Activated CD4-positive, alpha-beta T cell treated with anti-CD3 and anti-CD28 coated beads for 36 hours (primary cell): Measurements from ENCODE around the gene RAB8B. TPM values are rescaled to one million over a fixed set of nuclear protein-coding genes. Genes with fewer than 3 reads are reported as not detected.
"Not testable (repeated sequence)": the region's sequence is repeated elsewhere in the genome, so short reads cannot be mapped to it uniquely, and the experiment has no call there.

Source experiments
- ATAC-seq: fragments of 200-7000 bp; cut with Tn5 transposase; one replicate; pipeline ENCODE4 v1.10.0; 2021; ENCODE audit warnings: mild to moderate bottlenecking, moderate library complexity
- CTCF ChIA-PET: fragments of 350-600 bp; sonication (Branson Sonifier 250); formaldehyde crosslinking; loops from one replicate; lab custom pipeline; 2021; ENCODE audit warnings: antibody characterized with exemption; lab: Charles Lee
- POLR2A ChIA-PET: fragments of 350-600 bp; sonication (Branson Sonifier 250); formaldehyde crosslinking; loops from one replicate; lab custom pipeline; 2021; ENCODE audit warnings: antibody characterized with exemption, inconsistent platforms; lab: Charles Lee
- DNase-seq: peaks from one replicate; pipeline ENCODE4 v3.0.0-alpha.2; 2020
- H3K27ac Mint-ChIP-seq: one replicate; pipeline ENCODE4 v1.8.0; 2021; ENCODE audit warnings: mixed read lengths
- H3K27me3 Mint-ChIP-seq: one replicate; pipeline ENCODE4 v1.8.0; 2021; ENCODE audit warnings: mixed read lengths
- H3K36me3 Mint-ChIP-seq: one replicate; pipeline ENCODE4 v1.8.0; 2021; ENCODE audit warnings: low read depth, mixed read lengths
- H3K4me1 Mint-ChIP-seq: one replicate; pipeline ENCODE4 v1.8.0; 2021; ENCODE audit warnings: mixed read lengths
- H3K4me3 Mint-ChIP-seq: one replicate; pipeline ENCODE4 v1.8.0; 2021; ENCODE audit warnings: mild to moderate bottlenecking, moderate library complexity, mixed read lengths
- H3K9me3 Mint-ChIP-seq: one replicate; pipeline ENCODE4 v1.8.0; 2021; ENCODE audit warnings: low read depth, mixed read lengths
- intact Hi-C, 2 experiments: fragments of 100-400 bp; cut with DNase I in 1 of 2; cut with micrococcal nuclease in 1 of 2; formaldehyde crosslinking; loops; one replicate each; pipeline versions ENCODE4 v1.14.2 to v1.15.1; 2022 to 2024; cut with DNase I, micrococcal nuclease
- total RNA-seq, 2 experiments: library from RNA; stranded (reverse); gene quantifications; one replicate each; pipeline ENCODE4 v1.2.3, GENCODE V29; 2021

Gene RAB8B
- total RNA-seq, 2 experiments from 2014 or later = 147 to 260 TPM

DNA sequence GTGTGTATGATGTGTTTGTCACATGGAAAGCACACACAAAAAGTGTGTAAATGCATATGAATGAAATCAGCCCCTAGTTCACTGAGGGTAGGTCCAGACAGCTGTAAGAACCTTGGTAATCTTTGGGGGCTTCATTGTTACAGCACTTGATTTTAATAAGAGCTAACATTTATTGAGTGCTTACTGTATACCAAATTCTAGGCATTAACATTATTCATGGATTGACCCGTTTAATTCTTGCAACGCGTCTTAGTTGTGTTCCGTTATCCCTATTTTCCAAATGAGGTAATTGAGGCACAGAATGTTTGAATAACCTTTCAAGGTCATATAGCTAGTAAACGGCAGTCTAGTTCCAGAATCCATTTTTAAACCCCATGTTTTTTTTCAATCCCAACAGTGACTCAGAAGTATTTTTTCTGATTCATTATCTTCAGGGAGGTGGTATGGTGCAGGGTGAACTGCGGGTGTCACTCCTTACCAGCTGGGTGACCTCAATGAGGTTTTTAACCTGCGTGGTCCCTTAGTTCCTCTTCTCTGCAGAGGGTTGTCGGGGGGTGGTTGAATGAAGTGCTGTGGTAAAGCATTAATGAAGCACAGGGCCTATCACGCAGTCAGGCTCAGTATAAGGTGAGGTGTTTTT is 14.2 kb downstream of the RAB8B start:
- ATAC-seq (peak; percentile 85), DNase-seq (peak; percentile 71)
- H3K36me3 Mint-ChIP-seq = peaks cover 60% of the 10 kb centered on the region
- no peak overlapping the region for H3K4me3 Mint-ChIP-seq
- no peaks in the 10 kb centered on the region for H3K27me3 Mint-ChIP-seq
- peaks cover 95% of the 10 kb centered on the region for H3K4me1 Mint-ChIP-seq
- peak overlapping the region; percentile 82 for H3K27ac Mint-ChIP-seq
- intact Hi-C loops = loop anchor here in 1 of 2 experiments (1.0 kb wide), 1 partner anchor 11 kb away; no protein-coding TSS in a partner anchor
- CTCF ChIA-PET = interaction anchor here (2.1 to 2.7 kb wide), 2 partner anchors 10 to 12 kb away, joined by 9 to 18 read pairs; no protein-coding TSS in a partner anchor
- H3K9me3 Mint-ChIP-seq = no peaks in the 10 kb centered on the region
- POLR2A ChIA-PET = interaction anchor here (0.6 to 2.1 kb wide), 3 partner anchors 10 to 50 kb away, joined by 3 to 8 read pairs (median 3); no protein-coding TSS in a partner anchor

GRCh38 chr15:63206079-63206478 is 16.7 kb downstream of the RAB8B start:
- intact Hi-C loops = no loop called here
- CTCF ChIA-PET = interaction anchor here (0.7 kb wide), 1 partner anchor 299 kb away, joined by 3 read pairs; no protein-coding TSS in a partner anchor
- H3K36me3 Mint-ChIP-seq = peaks cover 54% of the 10 kb centered on the region
- peak overlapping the region; percentile 32 for H3K27ac Mint-ChIP-seq
- no peaks in the 10 kb centered on the region for H3K9me3 Mint-ChIP-seq
- no peak for DNase-seq
- no peak for ATAC-seq
- H3K27me3 Mint-ChIP-seq = no peaks in the 10 kb centered on the region
- no peak overlapping the region for H3K4me3 Mint-ChIP-seq
- POLR2A ChIA-PET = no interaction called here
- peaks cover 92% of the 10 kb centered on the region for H3K4me1 Mint-ChIP-seq

GRCh38 chr15:63208824-63209223 is 19.4 kb downstream of the RAB8B start:
- H3K27me3 Mint-ChIP-seq, H3K4me3 Mint-ChIP-seq, DNase-seq, H3K9me3 Mint-ChIP-seq, intact Hi-C loops, ATAC-seq: not testable (repeated sequence)
- Mint-ChIP-seq H3K27ac (peak overlapping the region; percentile 79), H3K4me1 (peaks cover 93% of the 10 kb centered on the region), H3K36me3 (peaks cover 41% of the 10 kb centered on the region)
- POLR2A ChIA-PET = interaction anchor here (0.9 kb wide), 1 partner anchor 13 kb away, joined by 6 read pairs; no protein-coding TSS in a partner anchor
- CTCF ChIA-PET = interaction anchor here (1.2 kb wide), 1 partner anchor 289 kb away, joined by 3 read pairs; no protein-coding TSS in a partner anchor

GRCh38 chr15:63210151-63211091 is 21.0 kb downstream of the RAB8B start:
- Mint-ChIP-seq H3K27ac (peak overlapping the region; percentile 98), H3K27me3 (no peaks in the 10 kb centered on the region), H3K4me1 (peaks cover 95% of the 10 kb centered on the region), H3K9me3 (no peaks in the 10 kb centered on the region), H3K36me3 (peaks cover 45% of the 10 kb centered on the region), H3K4me3 (peak overlapping the region; percentile 53)
- CTCF ChIA-PET = interaction anchor here (1.0 to 1.8 kb wide), 7 partner anchors 13 to 162 kb away, joined by 3 to 14 read pairs (median 4); no protein-coding TSS in a partner anchor
- ATAC-seq (peak; percentile 7), DNase-seq (peak; percentile 27)
- intact Hi-C loops = loop anchor here (5.0 to 10.0 kb wide), 4 partner anchors 167 to 624 kb away; partner anchors contain the start of genes HERC1 (in 1 of the 2) and USP3 (in 1 of the 2)
- POLR2A ChIA-PET = interaction anchor here (0.6 to 1.2 kb wide), 5 partner anchors 9 to 30 kb away, joined by 3 to 7 read pairs (median 4); no protein-coding TSS in a partner anchor

- Mint-ChIP-seq H3K27me3 (no peaks in the 10 kb centered on the region), H3K4me3 (peak overlapping the region; percentile 53), H3K27ac (peak overlapping the region; percentile 98), H3K9me3 (no peaks in the 10 kb centered on the region), H3K36me3 (peaks cover 40% of the 10 kb centered on the region), H3K4me1 (peaks cover 93% of the 10 kb centered on the region)
- POLR2A ChIA-PET = interaction anchor here (0.6 to 1.2 kb wide), 3 partner anchors 15 to 25 kb away, joined by 3 to 6 read pairs (median 4); no protein-coding TSS in a partner anchor
- intact Hi-C loops = loop anchor here (5.0 to 10.0 kb wide), 4 partner anchors 166 to 624 kb away; partner anchors contain the start of genes HERC1 (in 1 of the 2) and USP3 (in 1 of the 2)
- CTCF ChIA-PET = interaction anchor here (1.0 to 1.8 kb wide), 7 partner anchors 13 to 162 kb away, joined by 3 to 14 read pairs (median 4); no protein-coding TSS in a partner anchor
- no peak for ATAC-seq
- DNase-seq = no peak
Observed at GRCh38 chr15:63211092-63211490, 21.7 kb downstream of the RAB8B start.

- Mint-ChIP-seq H3K4me3 (peak overlapping the region; percentile 53), H3K27me3 (no peaks in the 10 kb centered on the region), H3K4me1 (peaks cover 92% of the 10 kb centered on the region), H3K9me3 (no peaks in the 10 kb centered on the region), H3K36me3 (peaks cover 37% of the 10 kb centered on the region), H3K27ac (peak overlapping the region; percentile 98)
- ChIA-PET POLR2A (interaction anchor here (1.2 kb wide), 1 partner anchor 15 kb away, joined by 6 read pairs; no protein-coding TSS in a partner anchor), CTCF (interaction anchor here (1.1 to 1.8 kb wide), 5 partner anchors 14 to 34 kb away, joined by 3 to 14 read pairs (median 4); no protein-coding TSS in a partner anchor)
- no peak for DNase-seq
- intact Hi-C loops = loop anchor here (5.0 to 10.0 kb wide), 4 partner anchors 166 to 623 kb away; partner anchors contain the start of genes HERC1 (in 1 of the 2) and USP3 (in 1 of the 2)
- ATAC-seq = peak; percentile 53
Observed at GRCh38 chr15:63211549-63211948, 22.1 kb downstream of the RAB8B start.

DNA sequence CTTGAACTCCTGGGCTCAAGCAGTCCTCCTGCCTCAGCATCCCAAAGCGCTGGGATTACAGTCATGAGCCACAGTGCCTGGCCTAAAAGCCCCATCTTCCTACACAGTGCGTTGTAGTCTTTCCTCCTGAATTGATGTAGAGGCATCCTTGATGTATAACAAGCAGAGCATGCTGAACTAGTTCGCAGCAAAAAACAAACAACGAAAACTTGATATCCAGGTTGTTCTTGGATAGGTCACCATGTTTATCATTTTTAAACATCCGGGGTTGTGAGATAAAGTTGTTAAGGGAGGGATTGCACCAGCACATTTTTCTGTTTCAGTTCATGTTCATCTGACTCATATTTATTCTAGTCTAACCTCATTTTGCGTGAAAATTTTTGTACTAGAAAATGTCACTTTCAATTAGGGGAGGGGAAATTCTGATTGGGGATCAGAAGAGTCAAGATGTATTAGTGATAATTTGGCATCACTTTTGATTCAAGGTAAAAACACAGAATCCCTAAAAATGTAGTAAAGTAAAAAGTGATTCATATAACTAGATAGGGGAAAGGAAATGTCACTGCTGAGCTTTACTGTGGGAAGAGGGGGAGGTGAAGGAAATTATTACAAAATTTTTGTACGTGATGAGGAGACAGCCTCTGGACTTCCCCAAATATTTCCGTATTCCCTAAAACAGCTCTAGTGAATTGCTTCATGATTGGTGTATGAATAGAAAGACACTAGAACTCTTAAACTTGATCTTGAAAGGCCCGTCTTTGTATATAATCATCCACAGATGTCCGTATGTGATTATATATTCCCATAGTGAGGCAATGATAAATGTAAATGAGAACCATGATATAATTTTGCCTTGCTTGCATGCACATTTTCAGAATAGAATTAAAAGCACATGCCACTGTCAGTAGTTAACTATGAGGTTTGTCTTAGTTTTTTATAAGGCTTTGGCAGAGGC is 22.9 kb downstream of the RAB8B start:
- ATAC-seq (peak; percentile 70), DNase-seq (peak; percentile 44)
- Mint-ChIP-seq H3K36me3 (peaks cover 29% of the 10 kb centered on the region), H3K4me1 (peaks cover 91% of the 10 kb centered on the region), H3K27me3 (no peaks in the 10 kb centered on the region), H3K27ac (peak overlapping the region; percentile 98), H3K4me3 (peak overlapping the region; percentile 53), H3K9me3 (no peaks in the 10 kb centered on the region)
- intact Hi-C loops = loop anchor here (1.0 to 10.0 kb wide), 8 partner anchors 20 to 622 kb away; partner anchors contain the start of genes HERC1 (in 1 of the 2), RPS27L (in 1 of the 2) and USP3 (in 1 of the 2)
- CTCF ChIA-PET = interaction anchor here (0.7 to 3.0 kb wide), 7 partner anchors 10 to 74 kb away, joined by 3 to 14 read pairs (median 4); no protein-coding TSS in a partner anchor
- POLR2A ChIA-PET = interaction anchor here (0.9 to 2.7 kb wide), 3 partner anchors 18 to 35 kb away, joined by 3 to 21 read pairs (median 7); no protein-coding TSS in a partner anchor

DNA sequence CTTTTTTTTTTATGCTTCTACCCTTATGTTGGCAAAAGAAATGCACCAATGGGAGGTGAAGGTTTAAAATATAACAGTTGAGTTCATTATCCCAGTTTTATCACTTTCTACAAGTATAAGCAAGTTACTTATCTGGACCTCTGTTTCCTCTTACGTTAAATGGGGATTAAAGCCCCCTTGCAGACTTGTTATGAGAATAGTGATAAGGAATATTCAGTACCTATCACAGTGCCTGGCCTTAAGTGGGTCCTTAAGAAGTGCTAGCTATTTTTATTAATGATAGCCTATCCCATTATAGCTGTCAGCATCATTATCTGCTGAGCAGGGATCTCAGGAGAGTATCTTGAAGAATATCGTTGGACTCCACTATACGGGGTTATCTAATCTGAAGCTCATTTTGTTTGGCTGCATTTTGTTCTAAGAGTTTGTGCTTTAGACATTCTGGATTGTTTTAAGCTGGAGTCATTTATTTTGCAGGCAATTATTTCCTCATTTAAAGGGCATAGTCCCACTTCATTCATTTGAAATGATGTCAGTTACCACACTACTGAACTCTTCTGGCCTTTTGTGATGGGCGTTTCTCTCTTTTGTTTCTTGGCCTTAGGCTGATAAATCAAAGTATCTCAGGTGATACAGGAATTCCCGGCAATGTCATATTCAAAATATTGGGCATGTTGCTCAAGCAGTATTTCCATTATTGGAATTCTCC is 28.8 kb downstream of the RAB8B start:
- Mint-ChIP-seq H3K4me1 (peaks cover 83% of the 10 kb centered on the region), H3K36me3 (peaks cover 42% of the 10 kb centered on the region), H3K4me3 (no peak overlapping the region), H3K27ac (peak overlapping the region; percentile 39), H3K9me3 (peaks cover 2% of the 10 kb centered on the region), H3K27me3 (no peaks in the 10 kb centered on the region)
- intact Hi-C loops = loop anchor here (10.0 kb wide), 2 partner anchors 287 to 617 kb away; partner anchors contain the start of genes HERC1 (in 1 of the 2) and USP3 (in 1 of the 2)
- no peak for ATAC-seq
- ChIA-PET POLR2A (interaction anchor here (0.6 to 0.7 kb wide), 3 partner anchors 11 to 284 kb away, joined by 3 to 5 read pairs (median 3); no protein-coding TSS in a partner anchor), CTCF (interaction anchor here (0.6 to 2.1 kb wide), 5 partner anchors 12 to 99 kb away, joined by 3 to 13 read pairs (median 3); no protein-coding TSS in a partner anchor)
- DNase-seq = no peak
